Nephron progenitor cell (in vitro differentiated cells): ENCODE results near the gene CSTPP1.
"Not testable (repeated sequence)": the region's sequence is repeated elsewhere in the genome, so short reads cannot be mapped to it uniquely, and the experiment has no call there.

ENCODE experiments used
- DNase-seq: peaks from one replicate; pipeline ENCODE4 v3.0.0; 2021
- H3K27ac Mint-ChIP-seq: 2 replicates; pipeline ENCODE4 v1.8.0; 2021; ENCODE audit warnings: mild to moderate bottlenecking, moderate library complexity, mixed read lengths
- H3K27me3 Mint-ChIP-seq: 2 replicates; pipeline ENCODE4 v1.8.0; 2021; ENCODE audit warnings: mild to moderate bottlenecking, low read depth, mixed read lengths; ENCODE audit not compliant: poor library complexity
- H3K36me3 Mint-ChIP-seq: 2 replicates; pipeline ENCODE4 v1.8.0; 2021; ENCODE audit warnings: low read depth, mixed read lengths
- H3K4me1 Mint-ChIP-seq: 2 replicates; pipeline ENCODE4 v1.8.0; 2021; ENCODE audit warnings: mixed read lengths
- H3K4me3 Mint-ChIP-seq: 2 replicates; pipeline ENCODE4 v1.8.0; 2021; ENCODE audit warnings: mild to moderate bottlenecking, moderate library complexity, mixed read lengths
- H3K9me3 Mint-ChIP-seq: 2 replicates; pipeline ENCODE4 v1.8.0; 2021; ENCODE audit warnings: mild to moderate bottlenecking, moderate library complexity, mixed read lengths
- CTCF ChIP-seq: fragments of 200-600 bp; sonication (generic); IDR thresholded peaks from 2 replicates; pipeline ENCODE4 v1.5.0; 2021; ENCODE audit warnings: antibody characterized with exemption

The CSTPP1 gene

GRCh38 chr11:47109051-47109726, 172.6 kb downstream of the CSTPP1 start:
- TF ChIP-seq CTCF, result no peak
- no peak overlapping the region for H3K4me3 Mint-ChIP-seq
- peaks cover 15% of the 10 kb centered on the region for H3K9me3 Mint-ChIP-seq
- peak overlapping the region; percentile 96 for H3K27ac Mint-ChIP-seq
- peaks cover 76% of the 10 kb centered on the region for H3K4me1 Mint-ChIP-seq
- no peaks in the 10 kb centered on the region for H3K27me3 Mint-ChIP-seq
- H3K36me3 Mint-ChIP-seq, result peaks cover 9% of the 10 kb centered on the region
- DNase-seq, result no peak

GRCh38 chr11:47109727-47110246, 173.2 kb downstream of the CSTPP1 start:
- peaks cover 12% of the 10 kb centered on the region for H3K36me3 Mint-ChIP-seq
- peak overlapping the region; percentile 15 for H3K4me3 Mint-ChIP-seq
- H3K27me3 Mint-ChIP-seq, result no peaks in the 10 kb centered on the region
- DNase-seq, result no peak
- H3K27ac Mint-ChIP-seq, result peak overlapping the region; percentile 2
- H3K9me3 Mint-ChIP-seq, result peaks cover 21% of the 10 kb centered on the region
- no peak for TF ChIP-seq CTCF
- H3K4me1 Mint-ChIP-seq, result peaks cover 70% of the 10 kb centered on the region

- H3K4me3 Mint-ChIP-seq, result peak overlapping the region; percentile 35
- no peak for TF ChIP-seq CTCF
- peaks cover 27% of the 10 kb centered on the region for H3K36me3 Mint-ChIP-seq
- H3K9me3 Mint-ChIP-seq, result peaks cover 35% of the 10 kb centered on the region
- H3K27ac Mint-ChIP-seq, result peak overlapping the region; percentile 84
- H3K4me1 Mint-ChIP-seq, result peaks cover 65% of the 10 kb centered on the region
- no peak for DNase-seq
- no peaks in the 10 kb centered on the region for H3K27me3 Mint-ChIP-seq
Measured at GRCh38 chr11:47111318-47111804, 174.8 kb downstream of the CSTPP1 start.

GRCh38 chr11:47112941-47113340, 176.4 kb downstream of the CSTPP1 start:
- Mint-ChIP-seq H3K9me3 (peaks cover 46% of the 10 kb centered on the region), H3K36me3 (peaks cover 39% of the 10 kb centered on the region), H3K4me1 (peaks cover 49% of the 10 kb centered on the region)
- DNase-seq, H3K4me3 Mint-ChIP-seq, H3K27ac Mint-ChIP-seq, H3K27me3 Mint-ChIP-seq: not testable (repeated sequence)

- peak; percentile 29 for DNase-seq
- H3K27me3 Mint-ChIP-seq, result not testable (repeated sequence)
Measured at GRCh38 chr11:47118958-47119688, 182.6 kb downstream of the CSTPP1 start.

GRCh38 chr11:47121056-47121455, 184.5 kb downstream of the CSTPP1 start:
- DNase-seq, result no peak
- no peak for TF ChIP-seq CTCF
- peaks cover 23% of the 10 kb centered on the region for H3K9me3 Mint-ChIP-seq
- no peaks in the 10 kb centered on the region for H3K27me3 Mint-ChIP-seq
- peaks cover 25% of the 10 kb centered on the region for H3K36me3 Mint-ChIP-seq
- no peak overlapping the region for H3K27ac Mint-ChIP-seq
- no peak overlapping the region for H3K4me3 Mint-ChIP-seq
- H3K4me1 Mint-ChIP-seq, result peaks cover 39% of the 10 kb centered on the region

More at GRCh38 chr11:47118958-47119688, 182.6 kb downstream of the CSTPP1 start:
- H3K9me3 Mint-ChIP-seq, result peaks cover 43% of the 10 kb centered on the region
- peaks cover 41% of the 10 kb centered on the region for H3K36me3 Mint-ChIP-seq
- H3K4me1 Mint-ChIP-seq, result peaks cover 28% of the 10 kb centered on the region
- H3K4me3 Mint-ChIP-seq, H3K27ac Mint-ChIP-seq: not testable (repeated sequence)
